SK-N-MC (cell line): ENCODE data around the gene CYSTM1.

ENCODE experiments used
- EZH2 ChIP-seq: fragments of 200-600 bp; sonication (generic); IDR thresholded peaks from one replicate; pipeline ENCODE4 v1.6.1; 2017; ENCODE audit warnings: antibody characterized with exemption
- FOXP2 ChIP-seq: optimal IDR thresholded peaks from 2 replicates; pipeline ENCODE3; 2011; ENCODE audit warnings: mild to moderate bottlenecking, moderate library complexity; ENCODE audit not compliant: insufficient read depth; ENCODE audit errors: extremely low read length, control extremely low read depth
- POLR2AphosphoS5 ChIP-seq: IDR thresholded peaks from 2 replicates; pipeline ENCODE4 v1.6.1; 2012; ENCODE audit warnings: mild to moderate bottlenecking, low read depth, low read length, borderline replicate concordance

- no peak for TF ChIP-seq EZH2
- no peak for TF ChIP-seq POLR2AphosphoS5
- no peak for TF ChIP-seq FOXP2
Measured at GRCh38 chr5:140147460-140147859, 27.5 kb upstream of the CYSTM1 start.
